ENCODE results near the gene ADRM1. TPM values are rescaled to one million over a fixed set of nuclear protein-coding genes. Genes with fewer than 3 reads are reported as not detected.

Gene ADRM1
- polyA plus RNA-seq, 2 donors, result 84.9 to 117 TPM

GRCh38 chr20:62333820-62334595 is 31.2 kb downstream of the ADRM1 start:
- peaks cover 7 to 77% of the 10 kb centered on the region in 2 donors for H3K36me3 ChIP-seq (ENCODE audit: control insufficient read depth in 2 of 2, insufficient read depth in 2 of 2, low read length in 1 of 2)
- H3K9me3 ChIP-seq (ENCODE audit: control insufficient read depth in 2 of 2, insufficient read depth in 1 of 2, low read depth in 1 of 2, low read length in 1 of 2), result peaks cover 0 to 5% of the 10 kb centered on the region in 2 donors
- H3K27me3 ChIP-seq (ENCODE audit: control insufficient read depth in 1 of 2, insufficient read depth in 2 of 2, low read length in 2 of 2), result no peaks in the 10 kb centered on the region
- no peak overlapping the region for H3K4me3 ChIP-seq (ENCODE audit: low read depth in 1 of 2, low read length in 2 of 2)
- peaks cover 0 to 10% of the 10 kb centered on the region in 2 donors for H3K4me1 ChIP-seq (ENCODE audit: control insufficient read depth in 2 of 2, insufficient read depth in 2 of 2, low read length in 1 of 2)
- H3K27ac ChIP-seq (ENCODE audit: low read depth in 2 of 2, low read length in 1 of 2), result no peak overlapping the region
- 80 to 84% methylated on average over 31 to 37 of the region's 37 CpGs for WGBS, 2 donors

GRCh38 chr20:62334881-62335280 is 32.1 kb downstream of the ADRM1 start:
- Histone ChIP-seq H3K4me3 (ENCODE audit: low read depth in 1 of 2, low read length in 2 of 2) (no peak overlapping the region), H3K4me1 (ENCODE audit: control insufficient read depth in 2 of 2, insufficient read depth in 2 of 2, low read length in 1 of 2) (peaks cover 0 to 10% of the 10 kb centered on the region in 2 donors), H3K9me3 (ENCODE audit: control insufficient read depth in 2 of 2, insufficient read depth in 1 of 2, low read depth in 1 of 2, low read length in 1 of 2) (peaks cover 0 to 5% of the 10 kb centered on the region in 2 donors), H3K27me3 (ENCODE audit: control insufficient read depth in 1 of 2, insufficient read depth in 2 of 2, low read length in 2 of 2) (no peaks in the 10 kb centered on the region), H3K27ac (ENCODE audit: low read depth in 2 of 2, low read length in 1 of 2) (no peak overlapping the region), H3K36me3 (ENCODE audit: control insufficient read depth in 2 of 2, insufficient read depth in 2 of 2, low read length in 1 of 2) (peaks cover 7 to 71% of the 10 kb centered on the region in 2 donors)
- WGBS, 2 donors, result 87 to 91% methylated on average over 13 of the region's 13 CpGs

DNA sequence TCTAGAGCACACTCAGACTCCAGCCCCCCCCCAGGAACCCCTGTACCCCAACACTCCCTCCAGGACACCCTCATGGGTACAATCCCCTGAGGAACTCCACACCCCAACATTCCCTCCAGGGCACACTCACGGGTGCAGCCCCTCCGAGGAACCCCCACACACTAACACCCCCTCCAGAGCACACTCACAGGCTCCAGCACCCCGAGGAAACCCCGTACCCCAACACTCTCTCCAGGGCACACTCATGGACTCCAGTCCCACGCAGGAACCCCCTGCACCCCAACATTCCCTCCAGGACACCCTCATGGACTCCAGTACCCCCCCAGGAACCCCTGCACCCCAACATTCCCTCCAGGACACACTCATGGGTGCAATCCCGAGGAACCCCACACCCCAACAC is 32.7 kb downstream of the ADRM1 start:
- WGBS, 2 donors, result 85 to 87% methylated on average over 6 of the region's 6 CpGs
- H3K36me3 ChIP-seq (ENCODE audit: control insufficient read depth in 2 of 2, insufficient read depth in 2 of 2, low read length in 1 of 2), result peaks cover 7 to 66% of the 10 kb centered on the region in 2 donors

GRCh38 chr20:62336329-62336728 is 33.5 kb downstream of the ADRM1 start:
- peaks cover 0 to 3% of the 10 kb centered on the region in 2 donors for H3K4me1 ChIP-seq (ENCODE audit: control insufficient read depth in 2 of 2, insufficient read depth in 2 of 2, low read length in 1 of 2)
- peaks cover 0 to 6% of the 10 kb centered on the region in 2 donors for H3K9me3 ChIP-seq (ENCODE audit: control insufficient read depth in 2 of 2, insufficient read depth in 1 of 2, low read depth in 1 of 2, low read length in 1 of 2)
- no peak overlapping the region for H3K27ac ChIP-seq (ENCODE audit: low read depth in 2 of 2, low read length in 1 of 2)
- 76 to 79% methylated on average over 11 of the region's 11 CpGs for WGBS, 2 donors
- no peak overlapping the region for H3K4me3 ChIP-seq (ENCODE audit: low read depth in 1 of 2, low read length in 2 of 2)
- peaks cover 7 to 60% of the 10 kb centered on the region in 2 donors for H3K36me3 ChIP-seq (ENCODE audit: control insufficient read depth in 2 of 2, insufficient read depth in 2 of 2, low read length in 1 of 2)
- no peaks in the 10 kb centered on the region for H3K27me3 ChIP-seq (ENCODE audit: control insufficient read depth in 1 of 2, insufficient read depth in 2 of 2, low read length in 2 of 2)

More for the DNA sequence above, 32.7 kb downstream of the ADRM1 start:
- H3K4me3 ChIP-seq (ENCODE audit: low read depth in 1 of 2, low read length in 2 of 2), result no peak overlapping the region
- H3K4me1 ChIP-seq (ENCODE audit: control insufficient read depth in 2 of 2, insufficient read depth in 2 of 2, low read length in 1 of 2), result peaks cover 0 to 10% of the 10 kb centered on the region in 2 donors
- H3K9me3 ChIP-seq (ENCODE audit: control insufficient read depth in 2 of 2, insufficient read depth in 1 of 2, low read depth in 1 of 2, low read length in 1 of 2), result peaks cover 0 to 5% of the 10 kb centered on the region in 2 donors
- no peak overlapping the region for H3K27ac ChIP-seq (ENCODE audit: low read depth in 2 of 2, low read length in 1 of 2)
- no peaks in the 10 kb centered on the region for H3K27me3 ChIP-seq (ENCODE audit: control insufficient read depth in 1 of 2, insufficient read depth in 2 of 2, low read length in 2 of 2)

GRCh38 chr20:62336775-62337557 is 34.2 kb downstream of the ADRM1 start:
- Histone ChIP-seq H3K4me3 (ENCODE audit: low read depth in 1 of 2, low read length in 2 of 2) (no peak overlapping the region), H3K36me3 (ENCODE audit: control insufficient read depth in 2 of 2, insufficient read depth in 2 of 2, low read length in 1 of 2) (peaks cover 7 to 58% of the 10 kb centered on the region in 2 donors), H3K9me3 (ENCODE audit: control insufficient read depth in 2 of 2, insufficient read depth in 1 of 2, low read depth in 1 of 2, low read length in 1 of 2) (peaks cover 0 to 7% of the 10 kb centered on the region in 2 donors), H3K4me1 (ENCODE audit: control insufficient read depth in 2 of 2, insufficient read depth in 2 of 2, low read length in 1 of 2) (peaks cover 0 to 3% of the 10 kb centered on the region in 2 donors), H3K27ac (ENCODE audit: low read depth in 2 of 2, low read length in 1 of 2) (no peak overlapping the region), H3K27me3 (ENCODE audit: control insufficient read depth in 1 of 2, insufficient read depth in 2 of 2, low read length in 2 of 2) (no peaks in the 10 kb centered on the region)
- WGBS, 2 donors, result 88 to 91% methylated on average over 53 of the region's 53 CpGs

DNA sequence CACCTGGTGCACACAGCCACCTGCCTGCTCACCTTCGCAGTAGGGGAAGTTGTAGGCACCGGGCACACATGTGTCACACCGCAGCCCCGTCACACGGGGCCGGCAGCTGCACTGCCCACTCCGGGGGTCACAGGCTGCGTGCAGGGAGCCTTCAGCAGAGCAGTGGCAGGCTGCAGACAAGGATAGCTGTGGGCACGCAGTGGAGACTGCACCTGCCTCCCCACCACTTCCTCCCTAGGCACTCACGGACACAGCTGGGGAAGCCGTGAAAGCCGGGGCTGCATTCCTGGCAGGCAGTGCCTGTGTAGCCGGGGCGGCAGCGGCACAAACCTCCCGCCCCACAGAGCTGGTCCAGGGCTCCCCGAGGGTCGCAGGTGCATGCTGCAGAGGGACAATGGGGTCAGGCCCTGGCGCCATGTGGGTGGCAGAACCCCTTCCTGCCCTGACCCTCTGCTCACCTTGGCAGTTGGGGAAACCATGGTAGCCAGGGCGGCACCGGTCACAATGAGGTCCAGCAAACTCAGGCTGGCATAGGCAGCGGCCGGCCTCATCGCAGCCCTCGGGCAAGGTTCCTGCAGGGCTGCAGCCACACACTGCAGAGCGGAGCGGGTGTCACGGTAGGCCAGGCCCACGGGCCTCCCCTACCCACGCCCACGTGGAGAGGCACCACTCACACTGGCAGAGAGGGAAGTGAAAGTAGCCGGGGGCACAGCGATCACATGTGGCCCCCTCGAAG is 34.9 kb downstream of the ADRM1 start:
- no peaks in the 10 kb centered on the region for H3K27me3 ChIP-seq (ENCODE audit: control insufficient read depth in 1 of 2, insufficient read depth in 2 of 2, low read length in 2 of 2)
- H3K27ac ChIP-seq (ENCODE audit: low read depth in 2 of 2, low read length in 1 of 2), result no peak overlapping the region
- H3K4me3 ChIP-seq (ENCODE audit: low read depth in 1 of 2, low read length in 2 of 2), result no peak overlapping the region
- peaks cover 0 to 3% of the 10 kb centered on the region in 2 donors for H3K4me1 ChIP-seq (ENCODE audit: control insufficient read depth in 2 of 2, insufficient read depth in 2 of 2, low read length in 1 of 2)
- WGBS, 2 donors, result 81 to 83% methylated on average over 33 to 34 of the region's 34 CpGs
- H3K9me3 ChIP-seq (ENCODE audit: control insufficient read depth in 2 of 2, insufficient read depth in 1 of 2, low read depth in 1 of 2, low read length in 1 of 2), result peaks cover 0 to 7% of the 10 kb centered on the region in 2 donors
- H3K36me3 ChIP-seq (ENCODE audit: control insufficient read depth in 2 of 2, insufficient read depth in 2 of 2, low read length in 1 of 2), result peaks cover 7 to 50% of the 10 kb centered on the region in 2 donors

- H3K9me3 ChIP-seq (ENCODE audit: control insufficient read depth in 2 of 2, insufficient read depth in 1 of 2, low read depth in 1 of 2, low read length in 1 of 2), result peaks cover 0 to 7% of the 10 kb centered on the region in 2 donors
- WGBS, 2 donors, result 94% methylated on average over 16 of the region's 16 CpGs
- H3K27ac ChIP-seq (ENCODE audit: low read depth in 2 of 2, low read length in 1 of 2), result no peak overlapping the region
- H3K27me3 ChIP-seq (ENCODE audit: control insufficient read depth in 1 of 2, insufficient read depth in 2 of 2, low read length in 2 of 2), result no peaks in the 10 kb centered on the region
- H3K4me3 ChIP-seq (ENCODE audit: low read depth in 1 of 2, low read length in 2 of 2), result no peak overlapping the region
- peaks cover 2 to 45% of the 10 kb centered on the region in 2 donors for H3K36me3 ChIP-seq (ENCODE audit: control insufficient read depth in 2 of 2, insufficient read depth in 2 of 2, low read length in 1 of 2)
- H3K4me1 ChIP-seq (ENCODE audit: control insufficient read depth in 2 of 2, insufficient read depth in 2 of 2, low read length in 1 of 2), result peaks cover 0 to 3% of the 10 kb centered on the region in 2 donors
Observed at GRCh38 chr20:62338294-62338620, 35.5 kb downstream of the ADRM1 start.

DNA sequence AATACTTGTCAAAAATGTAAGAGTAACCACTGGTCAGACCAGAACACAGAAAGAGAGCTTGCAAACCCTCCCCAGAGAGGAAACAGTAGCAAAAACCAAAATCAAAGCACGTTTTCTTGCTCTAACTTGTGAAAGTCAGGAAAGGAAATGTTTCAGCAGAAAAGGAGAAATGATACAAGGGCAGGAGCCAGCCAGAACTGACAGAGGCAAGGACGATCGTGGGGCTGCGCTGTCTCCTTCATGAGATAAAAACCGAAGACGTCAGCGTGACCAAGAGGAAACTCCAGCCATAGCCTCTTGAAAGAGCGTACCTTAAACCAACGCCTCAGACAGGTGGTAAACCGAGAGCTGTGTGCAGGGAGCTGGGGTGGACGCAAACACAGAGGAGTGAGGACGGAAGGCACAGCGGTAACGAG is 36.9 kb downstream of the ADRM1 start:
- WGBS, 2 donors, result 59 to 69% methylated on average over 14 of the region's 14 CpGs
- Histone ChIP-seq H3K9me3 (ENCODE audit: control insufficient read depth in 2 of 2, insufficient read depth in 1 of 2, low read depth in 1 of 2, low read length in 1 of 2) (peaks cover 0 to 7% of the 10 kb centered on the region in 2 donors), H3K4me1 (ENCODE audit: control insufficient read depth in 2 of 2, insufficient read depth in 2 of 2, low read length in 1 of 2) (no peaks in the 10 kb centered on the region), H3K27me3 (ENCODE audit: control insufficient read depth in 1 of 2, insufficient read depth in 2 of 2, low read length in 2 of 2) (no peaks in the 10 kb centered on the region), H3K27ac (ENCODE audit: low read depth in 2 of 2, low read length in 1 of 2) (no peak overlapping the region), H3K36me3 (ENCODE audit: control insufficient read depth in 2 of 2, insufficient read depth in 2 of 2, low read length in 1 of 2) (peaks cover 0 to 34% of the 10 kb centered on the region in 2 donors), H3K4me3 (ENCODE audit: low read depth in 1 of 2, low read length in 2 of 2) (no peak overlapping the region)

DNA sequence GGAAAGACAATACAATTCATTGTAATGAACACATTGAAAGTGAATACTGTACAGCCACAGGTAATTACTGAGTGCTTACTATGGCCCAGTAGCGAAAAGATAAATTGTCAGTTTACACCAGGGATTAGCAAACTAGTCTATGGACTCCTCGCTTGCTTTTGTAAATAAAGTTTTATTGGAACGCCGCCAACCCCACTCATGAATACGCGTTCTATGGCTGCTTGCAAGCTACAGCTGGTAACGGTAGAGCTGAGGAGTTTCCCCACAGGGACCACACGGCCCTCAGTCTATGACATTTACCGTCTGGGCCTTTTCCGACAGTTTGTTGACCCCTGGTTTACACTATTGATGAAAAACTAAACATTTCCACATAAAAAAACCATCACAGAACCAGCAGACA is 40.1 kb downstream of the ADRM1 start:
- Histone ChIP-seq H3K9me3 (ENCODE audit: control insufficient read depth in 2 of 2, insufficient read depth in 1 of 2, low read depth in 1 of 2, low read length in 1 of 2) (peaks cover 0 to 2% of the 10 kb centered on the region in 2 donors), H3K4me3 (ENCODE audit: low read depth in 1 of 2, low read length in 2 of 2) (no peak overlapping the region), H3K36me3 (ENCODE audit: control insufficient read depth in 2 of 2, insufficient read depth in 2 of 2, low read length in 1 of 2) (peaks cover 0 to 24% of the 10 kb centered on the region in 2 donors), H3K4me1 (ENCODE audit: control insufficient read depth in 2 of 2, insufficient read depth in 2 of 2, low read length in 1 of 2) (no peaks in the 10 kb centered on the region), H3K27me3 (ENCODE audit: control insufficient read depth in 1 of 2, insufficient read depth in 2 of 2, low read length in 2 of 2) (no peaks in the 10 kb centered on the region), H3K27ac (ENCODE audit: low read depth in 2 of 2, low read length in 1 of 2) (no peak overlapping the region)
- 52 to 64% methylated on average over 10 of the region's 10 CpGs for WGBS, 2 donors

Data from esophagus (tissue), 2 donors.